HCT116 (cell line): Measurements from ENCODE around the gene PSME1. TPM values are rescaled to one million over a fixed set of nuclear protein-coding genes. Genes with fewer than 3 reads are reported as not detected.

Experiments used
- ATAC-seq: fragments of 200-7000 bp; cut with Tn5 transposase; 2 replicates; pipeline ENCODE4 v1.9.1; 2020; ENCODE audit warnings: mild to moderate bottlenecking, moderate library complexity
- BruUV-seq: library from RNA; stranded (reverse); fragments of 400-500 nt; replicated peaks from 2 replicates; lab custom pipeline; 2021; lab: Mats Ljungman, UMichigan
- CTCF ChIA-PET: fragments of 300-600 bp; sonication (Branson Sonifier 250); formaldehyde crosslinking; loops from one replicate; lab custom pipeline; 2021; ENCODE audit warnings: antibody characterized with exemption; lab: Charles Lee
- POLR2A ChIA-PET: fragments of 300-600, 350-600 bp; sonication (Branson Sonifier 250); formaldehyde crosslinking; loops from one replicate; lab custom pipeline; 2021; ENCODE audit warnings: antibody characterized with exemption; lab: Charles Lee
- RAD21 ChIA-PET, 2 experiments: fragments of 300-600 bp; sonication (Branson Sonifier 250); formaldehyde crosslinking; loops; one replicate each; lab custom pipeline; 2023; ENCODE audit warnings: low total read pairs in 2 of 2; ENCODE audit not compliant: uncharacterized antibody in 2 of 2, unreplicated experiment in 2 of 2, low non-redundant PET in 1 of 2; lab: Charles Lee
- DNase-seq: peaks from one replicate; pipeline ENCODE4 v3.0.0-alpha.2; 2010; ENCODE audit warnings: low read depth, low spot score
- H2AFZ ChIP-seq: fragments of 200-600 bp; shearing (Covaris generic), sonication (generic); 2 replicates; pipeline ENCODE4 v1.6.1; 2017; ENCODE audit warnings: low read depth, mixed run types, mixed read lengths, antibody characterized with exemption, low read length; ENCODE audit not compliant: poor library complexity, severe bottlenecking
- H3K27ac ChIP-seq: 2 replicates; pipeline ENCODE4 v1.5.1; 2012; ENCODE audit warnings: low read depth, low read length
- H3K27me3 ChIP-seq: fragments of 200-600 bp; sonication (generic); 2 replicates; pipeline ENCODE4 v1.6.1; 2016; ENCODE audit warnings: mixed run types, low read length, mixed read lengths; ENCODE audit not compliant: insufficient read depth
- H3K36me3 ChIP-seq, 2 experiments: fragments of 200-500 bp in 1 of 2; fragments of 200-600 bp in 1 of 2; sonication (Bioruptor generic) in 1 of 2; sonication (generic) in 1 of 2; 2 replicates each; pipeline versions ENCODE4 v1.5.1 to v1.6.1; 2014 to 2016; ENCODE audit warnings: low read length in 2 of 2, inconsistent platforms in 1 of 2, mixed read lengths in 1 of 2, mixed run types in 1 of 2; ENCODE audit not compliant: insufficient read depth in 2 of 2, control insufficient read depth in 1 of 2
- H3K4me1 ChIP-seq, 2 experiments: fragments of 200-600 bp in 1 of 2; sonication (generic) in 1 of 2; 2 replicates each; pipeline versions ENCODE4 v1.5.1 to v1.6.1; 2012 to 2017; ENCODE audit warnings: low read length in 2 of 2, inconsistent platforms in 1 of 2, mild to moderate bottlenecking in 1 of 2, mixed read lengths in 1 of 2, mixed run types in 1 of 2, moderate library complexity in 1 of 2; ENCODE audit not compliant: insufficient read depth in 2 of 2, control insufficient read depth in 1 of 2
- H3K4me2 ChIP-seq: fragments of 200-600 bp; sonication (generic); 2 replicates; pipeline ENCODE4 v1.6.1; 2017; ENCODE audit warnings: mixed run types, low read length, mixed read lengths
- H3K4me3 ChIP-seq, 2 experiments: fragments of 200-600 bp in 1 of 2; sonication (generic) in 1 of 2; replicated peaks in 1 of 2; 2 replicates each; pipeline ENCODE4 v1.5.1; 2011 to 2016; ENCODE audit warnings: low read length in 2 of 2, control low read depth in 1 of 2, low read depth in 1 of 2, mild to moderate bottlenecking in 1 of 2, mixed read lengths in 1 of 2, mixed run types in 1 of 2
- H3K79me2 ChIP-seq: fragments of 200-600 bp; sonication (generic); 2 replicates; pipeline ENCODE4 v1.6.1; 2017; ENCODE audit warnings: mild to moderate bottlenecking, mixed run types, low read length, moderate library complexity, mixed read lengths; ENCODE audit not compliant: insufficient read depth
- H3K9ac ChIP-seq: fragments of 200-600 bp; sonication (generic); 2 replicates; pipeline ENCODE4 v1.6.1; 2016; ENCODE audit warnings: low read length, mixed read lengths
- H3K9me2 ChIP-seq: fragments of 200-600 bp; sonication (generic), shearing (Covaris generic); 2 replicates; pipeline ENCODE4 v1.6.1; 2017; ENCODE audit warnings: mixed run types, mild to moderate bottlenecking, moderate library complexity; ENCODE audit not compliant: insufficient read depth
- H3K9me3 ChIP-seq, 2 experiments: fragments of 200-500 bp in 1 of 2; fragments of 200-600 bp in 1 of 2; sonication (Bioruptor generic) in 1 of 2; sonication (generic) in 1 of 2; 2 replicates each; pipeline ENCODE4 v1.6.1; 2014 to 2017; ENCODE audit warnings: low read length in 2 of 2, mixed read lengths in 2 of 2, inconsistent platforms in 1 of 2, low read depth in 1 of 2, mild to moderate bottlenecking in 1 of 2, mixed run types in 1 of 2, moderate library complexity in 1 of 2; ENCODE audit not compliant: control insufficient read depth in 1 of 2, insufficient read depth in 1 of 2
- H4K20me1 ChIP-seq: fragments of 200-600 bp; sonication (generic), shearing (Covaris generic); 2 replicates; pipeline ENCODE4 v1.6.1; 2017; ENCODE audit warnings: mixed run types, mild to moderate bottlenecking, moderate library complexity; ENCODE audit not compliant: insufficient read depth
- CBX3 ChIP-seq: IDR thresholded peaks from 2 replicates; pipeline ENCODE4 v1.6.1; 2012; ENCODE audit warnings: low read depth
- CEBPB ChIP-seq: IDR thresholded peaks from 2 replicates; pipeline ENCODE4 v1.6.1; 2012; ENCODE audit warnings: low read depth
- ELF1 ChIP-seq: IDR thresholded peaks from 2 replicates; pipeline ENCODE4 v1.6.1; 2012; ENCODE audit warnings: low read depth, borderline replicate concordance
- EZH2 ChIP-seq: fragments of 200-600 bp; sonication (generic); IDR thresholded peaks from 2 replicates; pipeline ENCODE4 v1.6.1; 2017; ENCODE audit warnings: antibody characterized with exemption, mixed run types
- JUND ChIP-seq: IDR thresholded peaks from 2 replicates; pipeline ENCODE4 v1.6.1; 2012
- POLR2A ChIP-seq: IDR thresholded peaks from 2 replicates; pipeline ENCODE4 v1.7.0; 2011; ENCODE audit warnings: borderline replicate concordance; ENCODE audit not compliant: insufficient read depth, insufficient read length; ENCODE audit errors: extremely low read depth
- POLR2AphosphoS5 ChIP-seq: IDR thresholded peaks from 2 replicates; pipeline ENCODE4 v1.6.1; 2011; ENCODE audit warnings: mild to moderate bottlenecking, low read depth, low read length, moderate library complexity
- RAD21 ChIP-seq: IDR thresholded peaks from 2 replicates; pipeline ENCODE4 v1.6.1; 2012; ENCODE audit warnings: low read depth, mild to moderate bottlenecking
- SIN3A ChIP-seq: IDR thresholded peaks from 2 replicates; pipeline ENCODE4 v1.6.1; 2012; ENCODE audit warnings: low read depth
- SP1 ChIP-seq: IDR thresholded peaks from 2 replicates; pipeline ENCODE4 v1.6.1; 2012; ENCODE audit warnings: low read depth
- SRF ChIP-seq: IDR thresholded peaks from 2 replicates; pipeline ENCODE4 v1.6.1; 2012; ENCODE audit warnings: low read depth
- TCF7L2 ChIP-seq: IDR thresholded peaks from 2 replicates; pipeline ENCODE4 v1.7.0; 2011; ENCODE audit warnings: borderline replicate concordance, inconsistent platforms; ENCODE audit not compliant: insufficient read depth, insufficient read length; ENCODE audit errors: extremely low read depth
- ZFX ChIP-seq: fragments of 450-650 bp; IDR thresholded peaks from 2 replicates; pipeline ENCODE4 v1.6.1; 2017
- ZNF274 ChIP-seq: fragments of 200-500 bp; sonication (Bioruptor generic); IDR thresholded peaks from 2 replicates; pipeline ENCODE4 v1.6.1; 2014; ENCODE audit warnings: mild to moderate bottlenecking, low read depth, low read length, inconsistent platforms
- intact Hi-C: fragments of 100-400 bp; cut with micrococcal nuclease; formaldehyde crosslinking; loops from 2 replicates; pipeline ENCODE4 v1.10.0; 2022
- total RNA-seq: library from RNA; stranded (reverse); gene quantifications from one replicate; pipeline ENCODE4 v1.2.1, GENCODE V29; 2021; ENCODE audit not compliant: unreplicated experiment
- TF ChIP-seq, protein P1 (sequence below): IDR thresholded peaks from 2 replicates; pipeline ENCODE4 v1.6.1; 2012
- TF ChIP-seq, protein P2 (sequence below): IDR thresholded peaks from 2 replicates; pipeline ENCODE4 v1.6.1; 2011; ENCODE audit warnings: mild to moderate bottlenecking, low read length, moderate library complexity; ENCODE audit not compliant: insufficient replicate concordance; ENCODE audit errors: extremely low read depth
- TF ChIP-seq, protein P3 (sequence below): IDR thresholded peaks from 2 replicates; pipeline ENCODE4 v1.6.1; 2012

Gene PSME1
- total RNA-seq, 1 experiment from 2014 or later: 174 TPM

GRCh38 chr14:24156840-24157239, 20.8 kb downstream of the PSME1 start:
- ChIA-PET POLR2A (interaction anchor here (1.2 kb wide), 1 partner anchor 10 kb away, joined by 4 read pairs; no protein-coding TSS in a partner anchor), CTCF (no interaction called here), RAD21 (no interaction called here)
- Histone ChIP-seq H2AFZ (no peak overlapping the region), H3K9ac (no peak overlapping the region), H3K79me2 (peaks cover 2% of the 10 kb centered on the region; the same call in 1 of the 2 replicates), H3K27me3 (no peaks in the 10 kb centered on the region), H3K9me2 (no peaks in the 10 kb centered on the region), H3K27ac (no peak overlapping the region), H3K9me3 (no peaks in the 10 kb centered on the region), H4K20me1 (no peaks in the 10 kb centered on the region), H3K4me3 (no peak overlapping the region), H3K4me1 (peaks cover 10 to 18% of the 10 kb centered on the region in 2 experiments), H3K4me2 (no peak overlapping the region), H3K36me3 (peaks cover 29 to 46% of the 10 kb centered on the region in 2 experiments)
- intact Hi-C loops: no loop called here
- ATAC-seq (no peak), DNase-seq (no peak)
- BruUV-seq: no TSS peak
- TF ChIP-seq TCF7L2 (no peak), POLR2A (no peak)

- DNase-seq: no peak
- Histone ChIP-seq H3K9me3 (no peaks in the 10 kb centered on the region), H3K27ac (no peak overlapping the region), H3K4me3 (no peak overlapping the region), H4K20me1 (no peaks in the 10 kb centered on the region), H3K79me2 (no peaks in the 10 kb centered on the region), H3K27me3 (no peaks in the 10 kb centered on the region), H3K9ac (no peak overlapping the region), H3K36me3 (peaks cover 25 to 43% of the 10 kb centered on the region in 2 experiments; a peak in 3 of 4 replicates), H3K4me2 (no peak overlapping the region), H2AFZ (no peak overlapping the region), H3K4me1 (peaks cover 15 to 21% of the 10 kb centered on the region in 2 experiments), H3K9me2 (no peaks in the 10 kb centered on the region)
- ATAC-seq: no peak
- ChIA-PET POLR2A (no interaction called here), CTCF (no interaction called here), RAD21 (no interaction called here)
- intact Hi-C loops: no loop called here
- no TSS peak for BruUV-seq
- no peak for TF ChIP-seq EZH2
- TF ChIP-seq SRF: no peak
- TF ChIP-seq, protein P1, sequence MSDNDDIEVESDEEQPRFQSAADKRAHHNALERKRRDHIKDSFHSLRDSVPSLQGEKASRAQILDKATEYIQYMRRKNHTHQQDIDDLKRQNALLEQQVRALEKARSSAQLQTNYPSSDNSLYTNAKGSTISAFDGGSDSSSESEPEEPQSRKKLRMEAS: no peak
- no peak for TF ChIP-seq ZFX
- no peak for TF ChIP-seq CBX3
- TF ChIP-seq CEBPB: no peak
- TF ChIP-seq SIN3A: no peak
- TF ChIP-seq POLR2A: no peak
- no peak for TF ChIP-seq SP1
- no peak for TF ChIP-seq POLR2AphosphoS5
- TF ChIP-seq, protein P2, sequence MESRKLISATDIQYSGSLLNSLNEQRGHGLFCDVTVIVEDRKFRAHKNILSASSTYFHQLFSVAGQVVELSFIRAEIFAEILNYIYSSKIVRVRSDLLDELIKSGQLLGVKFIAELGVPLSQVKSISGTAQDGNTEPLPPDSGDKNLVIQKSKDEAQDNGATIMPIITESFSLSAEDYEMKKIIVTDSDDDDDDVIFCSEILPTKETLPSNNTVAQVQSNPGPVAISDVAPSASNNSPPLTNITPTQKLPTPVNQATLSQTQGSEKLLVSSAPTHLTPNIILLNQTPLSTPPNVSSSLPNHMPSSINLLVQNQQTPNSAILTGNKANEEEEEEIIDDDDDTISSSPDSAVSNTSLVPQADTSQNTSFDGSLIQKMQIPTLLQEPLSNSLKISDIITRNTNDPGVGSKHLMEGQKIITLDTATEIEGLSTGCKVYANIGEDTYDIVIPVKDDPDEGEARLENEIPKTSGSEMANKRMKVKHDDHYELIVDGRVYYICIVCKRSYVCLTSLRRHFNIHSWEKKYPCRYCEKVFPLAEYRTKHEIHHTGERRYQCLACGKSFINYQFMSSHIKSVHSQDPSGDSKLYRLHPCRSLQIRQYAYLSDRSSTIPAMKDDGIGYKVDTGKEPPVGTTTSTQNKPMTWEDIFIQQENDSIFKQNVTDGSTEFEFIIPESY: no peak
- no peak for TF ChIP-seq RAD21
- no peak for TF ChIP-seq JUND
- TF ChIP-seq, protein P3, sequence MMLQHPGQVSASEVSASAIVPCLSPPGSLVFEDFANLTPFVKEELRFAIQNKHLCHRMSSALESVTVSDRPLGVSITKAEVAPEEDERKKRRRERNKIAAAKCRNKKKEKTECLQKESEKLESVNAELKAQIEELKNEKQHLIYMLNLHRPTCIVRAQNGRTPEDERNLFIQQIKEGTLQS: no peak
- no peak for TF ChIP-seq ELF1
- TF ChIP-seq ZNF274: no peak
Measured at GRCh38 chr14:24157331-24157730, 21.3 kb downstream of the PSME1 start.
